Hematopoietic multipotent progenitor cell treated with erythropoietin and hydrocortisone succinate and interleukin-3 and kit ligand, for 17 days (in vitro differentiated cells): ENCODE results near the gene IMP4.
A peak's percentile ranks its signal among the peaks of the same experiment; 100 is the strongest.

ENCODE experiments used
- DNase-seq: peaks from one replicate; pipeline ENCODE4 v3.0.0-alpha.2; 2015; ENCODE audit warnings: low spot score

Gene IMP4

GRCh38 chr2:130336877-130337734 lies 5.6 kb upstream of the IMP4 start:
- peak; percentile 47 for DNase-seq

GRCh38 chr2:130337735-130338325 lies 4.9 kb upstream of the IMP4 start:
- no peak for DNase-seq

GRCh38 chr2:130338793-130339345 lies 3.8 kb upstream of the IMP4 start:
- DNase-seq = no peak

DNA sequence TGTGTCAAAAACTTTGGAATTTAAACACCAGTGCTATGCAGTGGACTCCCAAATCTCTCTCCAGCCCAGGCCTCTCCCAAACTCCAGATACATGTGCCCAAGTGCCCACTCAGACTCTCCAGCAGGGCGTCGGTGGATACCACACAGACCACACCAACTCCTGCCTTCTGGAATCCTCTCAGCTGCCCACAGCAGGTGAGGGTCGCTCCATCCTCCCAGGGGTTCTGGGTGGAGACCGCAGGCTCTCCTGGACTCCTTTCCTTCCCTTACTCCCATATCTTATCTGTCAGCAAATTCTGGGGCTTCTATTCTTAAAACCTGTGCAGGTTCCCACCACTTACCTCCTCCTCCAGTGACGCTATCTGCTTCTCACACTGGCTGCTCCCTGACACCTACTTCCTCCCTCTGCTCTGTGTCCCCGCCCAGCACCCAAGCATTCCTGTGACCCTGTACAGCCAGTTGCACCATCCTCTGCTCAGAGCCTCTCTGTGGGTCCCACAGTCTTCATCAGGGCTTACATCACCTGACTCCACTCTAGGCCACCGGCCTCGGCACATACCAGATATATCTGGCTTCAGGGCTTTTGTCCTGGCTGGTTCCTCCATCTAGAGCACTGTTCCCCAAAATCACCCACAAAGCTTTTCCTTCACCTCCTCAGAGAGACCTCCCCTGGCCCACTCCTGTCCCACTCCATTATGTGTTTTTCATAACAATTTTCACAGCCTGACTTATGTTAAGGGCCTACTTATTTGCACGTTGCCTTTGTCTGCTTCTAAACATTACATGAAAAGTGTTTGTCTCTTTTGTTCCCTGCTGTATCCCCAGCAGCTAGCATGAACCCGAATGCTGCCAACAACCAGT lies 2.6 kb upstream of the IMP4 start:
- no peak for DNase-seq

GRCh38 chr2:130341562-130342019 lies 1.1 kb upstream of the IMP4 start:
- DNase-seq = no peak

GRCh38 chr2:130342020-130342532 lies 621 bp upstream of the IMP4 start:
- peak; percentile 94 for DNase-seq

DNA sequence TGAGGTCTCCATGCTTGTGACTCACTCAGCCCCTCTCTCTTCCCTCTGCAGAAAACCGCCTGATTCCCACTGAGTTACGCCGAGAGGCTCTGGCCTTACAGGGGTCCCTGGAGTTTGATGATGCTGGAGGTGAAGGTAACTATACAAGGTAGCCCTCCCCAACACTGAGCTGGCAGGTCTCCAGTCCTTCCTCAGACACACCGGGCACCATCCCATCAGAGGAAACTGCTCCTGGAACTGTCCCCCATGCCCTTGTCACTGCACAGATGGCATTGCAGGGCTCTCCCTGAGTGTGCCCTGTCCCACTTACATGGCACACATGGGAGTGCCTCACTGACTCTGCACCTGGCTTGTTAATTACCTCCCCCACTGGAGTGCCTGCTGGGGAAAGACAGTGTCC lies 1.9 kb downstream of the IMP4 start:
- no peak for DNase-seq

- DNase-seq = no peak
Observed at GRCh38 chr2:130345091-130345490, 2.4 kb downstream of the IMP4 start.

GRCh38 chr2:130345611-130346010 lies 2.9 kb downstream of the IMP4 start:
- DNase-seq = no peak

DNA sequence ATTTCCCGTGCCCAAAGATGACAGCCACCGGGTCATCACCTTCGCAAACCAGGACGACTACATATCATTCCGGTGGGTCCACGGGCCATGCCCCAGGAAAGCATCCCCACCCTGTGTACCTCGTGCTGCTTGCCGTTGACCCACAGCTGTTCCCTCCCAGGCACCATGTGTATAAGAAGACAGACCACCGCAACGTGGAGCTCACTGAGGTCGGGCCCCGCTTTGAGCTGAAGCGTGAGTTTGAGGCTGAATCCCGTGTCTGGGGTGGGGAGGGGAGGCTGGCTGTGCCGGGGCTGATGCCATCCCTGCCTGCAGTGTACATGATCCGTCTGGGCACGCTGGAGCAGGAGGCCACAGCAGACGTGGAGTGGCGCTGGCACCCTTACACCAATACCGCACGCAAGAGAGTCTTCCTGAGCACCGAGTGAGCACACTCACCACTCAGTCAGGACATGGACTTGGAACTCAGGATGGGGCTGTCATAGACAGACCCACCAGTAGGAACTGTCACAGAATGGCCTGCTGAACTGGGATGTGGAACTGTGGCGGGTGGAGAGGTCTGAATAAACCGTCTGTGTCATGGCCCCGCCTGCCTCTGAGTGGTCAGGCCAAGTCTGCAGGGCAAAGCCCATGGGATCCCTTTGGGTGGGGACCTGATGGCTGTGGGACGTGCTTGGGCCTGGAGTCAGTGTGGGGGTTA lies 3.5 kb downstream of the IMP4 start:
- no peak for DNase-seq

DNA sequence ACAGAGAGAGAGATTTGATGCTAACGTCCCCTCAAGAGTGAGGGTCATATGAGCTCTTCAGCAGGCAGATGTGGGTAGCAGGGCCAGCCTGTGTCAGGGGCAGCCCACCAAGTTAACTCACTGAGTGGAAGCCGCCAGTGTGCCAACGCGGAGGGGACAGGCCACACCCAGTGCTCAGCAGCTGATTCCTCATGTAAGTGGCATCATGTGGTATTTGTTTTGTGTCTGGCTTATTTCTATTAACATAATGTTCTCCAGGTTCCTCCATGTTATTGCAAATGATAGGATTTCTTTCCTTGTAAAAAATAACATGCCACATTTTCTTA lies 4.0 kb downstream of the IMP4 start:
- no peak for DNase-seq

- no peak for DNase-seq
Observed at GRCh38 chr2:130347220-130347925, 4.7 kb downstream of the IMP4 start.

DNA sequence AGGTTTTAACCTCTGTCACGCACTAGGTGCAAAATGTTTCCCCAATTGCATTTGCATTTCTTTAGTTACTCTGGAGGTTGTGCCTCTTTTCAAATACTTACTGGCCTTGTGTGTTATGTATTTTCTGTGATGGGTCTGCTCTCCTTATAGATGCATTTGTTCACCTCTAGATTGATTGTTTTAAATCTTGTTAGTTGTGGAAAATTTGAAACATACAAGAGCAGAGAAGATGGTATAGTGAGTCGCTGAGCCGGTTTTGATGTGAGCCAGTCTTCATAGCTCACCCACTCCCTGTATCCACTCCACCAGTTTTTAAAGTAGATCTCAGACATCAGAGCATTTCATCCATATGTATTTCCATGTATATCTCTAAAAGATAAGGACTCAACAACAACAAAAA lies 6.5 kb downstream of the IMP4 start:
- no peak for DNase-seq

DNA sequence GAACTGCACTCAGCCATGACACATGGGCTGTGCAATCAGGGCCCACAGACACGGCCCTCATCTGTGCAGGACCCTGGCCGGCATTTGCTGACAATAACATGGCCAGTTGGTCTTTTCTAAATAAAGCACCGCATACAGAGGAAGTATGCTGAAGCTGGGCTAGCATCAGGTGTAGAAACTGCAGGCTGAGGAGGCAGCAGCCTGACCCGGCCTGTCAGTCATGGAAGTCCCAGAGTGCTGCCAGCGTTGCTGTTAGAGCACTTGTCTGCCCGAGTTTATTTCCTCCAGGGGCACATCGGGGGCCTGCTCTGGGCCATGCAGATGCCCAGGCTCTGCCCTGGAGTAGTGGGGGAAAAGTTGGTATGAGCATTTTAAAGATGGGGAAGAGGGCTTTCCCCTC lies 9.0 kb downstream of the IMP4 start:
- no peak for DNase-seq

- DNase-seq = no peak
Observed at GRCh38 chr2:130352237-130352636, 9.5 kb downstream of the IMP4 start.

- no peak for DNase-seq
Observed at GRCh38 chr2:130353291-130354138, 10.8 kb downstream of the IMP4 start.

DNA sequence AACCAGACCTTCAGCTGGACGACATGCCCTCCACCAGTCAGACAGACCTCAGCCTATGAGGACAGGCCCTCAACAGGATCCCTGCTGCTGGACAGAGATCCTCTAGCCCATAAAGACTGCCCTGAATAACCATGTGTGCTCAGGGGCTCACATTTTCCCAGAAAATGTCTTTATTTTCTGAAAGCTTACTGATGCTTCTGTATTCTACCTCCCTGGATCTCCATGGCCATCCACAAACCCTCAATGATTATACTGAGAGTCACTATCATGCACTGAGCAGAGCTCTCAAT lies 11.4 kb downstream of the IMP4 start:
- DNase-seq = no peak

- no peak for DNase-seq
Observed at GRCh38 chr2:130355172-130355577, 12.5 kb downstream of the IMP4 start.

- DNase-seq = peak; percentile 73
Observed at GRCh38 chr2:130355578-130356431, 13.1 kb downstream of the IMP4 start, which contains the start of gene PTPN18. TSS of gene PTPN18 (plus strand) at chr2:130356056. CDS start at chr2:130356108, 52 bp downstream.
